ENCODE measurements around the gene MRFAP1L1. TPM values are rescaled to one million over a fixed set of nuclear protein-coding genes. Genes with fewer than 3 reads are reported as not detected.

Gene MRFAP1L1
- total and polyA plus RNA-seq, 8 donors, result 12.4 to 39.8 (median 21.5) TPM

- ATAC-seq (no peak), FAIRE-seq (no peak), DNase-seq (no peak)
- intact Hi-C loops (cut with DNase I), result no loop called here
- WGBS, 2 donors, result 0% methylated on average over 1 of the region's 1 CpG
- TF ChIP-seq CTCF (IDR thresholded peaks at IDR 0.05), result no peak
- peaks cover 8 to 17% (median 13%) of the 10 kb centered on the region in 3 donors for H3K4me1 ChIP-seq
- no peaks in the 10 kb centered on the region for H3K9me3 ChIP-seq
- H3K4me3 ChIP-seq, result no peak overlapping the region
- H3K27ac ChIP-seq, result no peak overlapping the region
- H3K36me3 ChIP-seq, result peaks cover 0 to 12% (median 0%) of the 10 kb centered on the region in 3 donors
- no peaks in the 10 kb centered on the region for H3K27me3 ChIP-seq
Observed at GRCh38 chr4:6702761-6703160, 6.9 kb downstream of the MRFAP1L1 start.

DNA sequence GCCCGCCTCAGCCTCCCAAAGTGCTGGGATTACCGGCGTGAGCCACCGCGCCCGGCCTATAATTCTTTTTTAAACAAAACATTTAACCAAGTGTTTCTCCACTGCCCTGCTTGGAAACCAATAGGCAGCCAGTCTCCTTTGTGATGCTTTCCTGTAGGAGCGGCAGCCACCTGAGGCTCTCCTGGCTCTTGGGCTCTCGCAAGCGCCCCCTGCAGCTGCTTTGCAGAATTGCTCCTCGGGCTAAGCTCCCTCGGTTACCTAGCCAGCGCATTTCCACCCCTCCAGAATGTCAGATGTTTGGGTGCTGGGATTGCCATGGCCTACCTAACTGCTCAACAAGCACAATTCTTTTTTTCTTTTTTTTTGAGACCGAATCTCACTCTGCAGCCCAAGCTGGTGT is 8.3 kb downstream of the MRFAP1L1 start:
- Histone ChIP-seq H3K4me1 (peaks cover 0 to 5% (median 4%) of the 10 kb centered on the region in 3 donors), H3K9me3 (no peaks in the 10 kb centered on the region), H3K36me3 (peaks cover 0 to 12% (median 0%) of the 10 kb centered on the region in 3 donors), H3K27ac (no peak overlapping the region), H3K4me3 (no peak overlapping the region), H3K27me3 (no peaks in the 10 kb centered on the region)
- no peak for TF ChIP-seq CTCF (IDR thresholded peaks at IDR 0.05)
- DNase-seq (no peak), ATAC-seq (no peak), FAIRE-seq (no peak)
- 84 to 87% methylated on average over 13 of the region's 13 CpGs for WGBS, 2 donors
- intact Hi-C loops (cut with DNase I), result no loop called here

GRCh38 chr4:6699903-6700302 is 9.8 kb downstream of the MRFAP1L1 start:
- intact Hi-C loops (cut with DNase I), result no loop called here
- no peaks in the 10 kb centered on the region for H3K4me1 ChIP-seq
- no peak overlapping the region for H3K4me3 ChIP-seq
- H3K9me3 ChIP-seq, result no peaks in the 10 kb centered on the region
- no peak overlapping the region for H3K27ac ChIP-seq
- DNase-seq, result no peak
- WGBS, 2 donors, result 100% methylated on average over 1 of the region's 1 CpG
- no peak for TF ChIP-seq CTCF (IDR thresholded peaks at IDR 0.05)
- ATAC-seq, result no peak
- FAIRE-seq, result no peak
- peaks cover 0 to 8% (median 0%) of the 10 kb centered on the region in 3 donors for H3K36me3 ChIP-seq
- H3K27me3 ChIP-seq, result no peaks in the 10 kb centered on the region

GRCh38 chr4:6699388-6699787 is 10.3 kb downstream of the MRFAP1L1 start:
- Histone ChIP-seq H3K36me3 (peaks cover 0 to 8% (median 0%) of the 10 kb centered on the region in 3 donors), H3K27ac (no peak overlapping the region), H3K4me1 (no peaks in the 10 kb centered on the region), H3K27me3 (no peaks in the 10 kb centered on the region), H3K9me3 (no peaks in the 10 kb centered on the region), H3K4me3 (no peak overlapping the region)
- WGBS, 2 donors, result 72 to 75% methylated on average over 5 of the region's 5 CpGs
- intact Hi-C loops (cut with DNase I), result no loop called here
- TF ChIP-seq CTCF (IDR thresholded peaks at IDR 0.05), result no peak
- DNase-seq (no peak), ATAC-seq (no peak), FAIRE-seq (no peak)

- Histone ChIP-seq H3K36me3 (no peaks in the 10 kb centered on the region), H3K27me3 (no peaks in the 10 kb centered on the region), H3K27ac (no peak overlapping the region), H3K4me3 (no peak overlapping the region), H3K4me1 (no peaks in the 10 kb centered on the region), H3K9me3 (no peaks in the 10 kb centered on the region)
- ATAC-seq (no peak), DNase-seq (no peak), FAIRE-seq (no peak)
- TF ChIP-seq CTCF (IDR thresholded peaks at IDR 0.05), result no peak
- WGBS, 2 donors, result 93 to 94% methylated on average over 6 of the region's 6 CpGs
- intact Hi-C loops (cut with DNase I), result no loop called here
Observed at GRCh38 chr4:6697131-6697530, 12.5 kb downstream of the MRFAP1L1 start.
